ENCODE data around the gene GNB1. TPM values are rescaled to one million over a fixed set of nuclear protein-coding genes. Genes with fewer than 3 reads are reported as not detected.
A peak's percentile ranks its signal among the peaks of the same experiment; 100 is the strongest.

Gene GNB1
- total and polyA plus RNA-seq, 2 experiments from 2014 or later, result 85.5 to 196 TPM

GRCh38 chr1:1832820-1833219 is 58.1 kb downstream of the GNB1 start:
- no peak for TF ChIP-seq CTCF (IDR thresholded peaks at IDR 0.05; ENCODE audit: low read depth, low read length)
- Histone ChIP-seq H3K4me3 (no peak overlapping the region), H3K9me3 (ENCODE audit: low read depth) (no peaks in the 10 kb centered on the region), H3K36me3 (peaks cover 3% of the 10 kb centered on the region), H3K27ac (peak overlapping the region; percentile 57), H3K27me3 (no peaks in the 10 kb centered on the region), H3K4me1 (ENCODE audit: low read depth) (peaks cover 5% of the 10 kb centered on the region)
- no peak for DNase-seq (ENCODE audit: low read depth in 1 of 2, low spot score in 1 of 2)

- Histone ChIP-seq H3K36me3 (peaks cover 3% of the 10 kb centered on the region), H3K27me3 (no peaks in the 10 kb centered on the region), H3K4me1 (ENCODE audit: low read depth) (peaks cover 10% of the 10 kb centered on the region), H3K9me3 (ENCODE audit: low read depth) (no peaks in the 10 kb centered on the region), H3K27ac (peak overlapping the region; percentile 57), H3K4me3 (no peak overlapping the region)
- TF ChIP-seq CTCF (IDR thresholded peaks at IDR 0.05; ENCODE audit: low read depth, low read length), result no peak
- no peak for DNase-seq (ENCODE audit: low read depth in 1 of 2, low spot score in 1 of 2)
Observed at GRCh38 chr1:1832166-1832565, 58.7 kb downstream of the GNB1 start.

- Histone ChIP-seq H3K27ac (peak overlapping the region; percentile 68), H3K9me3 (ENCODE audit: low read depth) (no peaks in the 10 kb centered on the region), H3K27me3 (no peaks in the 10 kb centered on the region), H3K4me1 (ENCODE audit: low read depth) (peaks cover 9% of the 10 kb centered on the region), H3K36me3 (peaks cover 22% of the 10 kb centered on the region), H3K4me3 (no peak overlapping the region)
- TF ChIP-seq CTCF (IDR thresholded peaks at IDR 0.05; ENCODE audit: low read depth, low read length), result no peak
- DNase-seq (ENCODE audit: low read depth in 1 of 2, low spot score in 1 of 2), result no peak
Observed at GRCh38 chr1:1827089-1827848, 63.6 kb downstream of the GNB1 start.

- no peaks in the 10 kb centered on the region for H3K9me3 ChIP-seq (ENCODE audit: low read depth)
- H3K27ac ChIP-seq, result peak overlapping the region; percentile 68
- no peak overlapping the region for H3K4me3 ChIP-seq
- peaks cover 22% of the 10 kb centered on the region for H3K36me3 ChIP-seq
- TF ChIP-seq CTCF (IDR thresholded peaks at IDR 0.05; ENCODE audit: low read depth, low read length), result no peak
- DNase-seq (ENCODE audit: low read depth in 1 of 2, low spot score in 1 of 2), result no peak
- peaks cover 9% of the 10 kb centered on the region for H3K4me1 ChIP-seq (ENCODE audit: low read depth)
- no peaks in the 10 kb centered on the region for H3K27me3 ChIP-seq
Observed at GRCh38 chr1:1826356-1827088, 64.4 kb downstream of the GNB1 start.

- DNase-seq (ENCODE audit: low read depth in 1 of 2, low spot score in 1 of 2), result no peak
- H3K4me1 ChIP-seq (ENCODE audit: low read depth), result peaks cover 9% of the 10 kb centered on the region
- H3K27ac ChIP-seq, result no peak overlapping the region
- TF ChIP-seq CTCF (IDR thresholded peaks at IDR 0.05; ENCODE audit: low read depth, low read length), result no peak
- H3K27me3 ChIP-seq, result no peaks in the 10 kb centered on the region
- H3K4me3 ChIP-seq, result no peak overlapping the region
- no peaks in the 10 kb centered on the region for H3K9me3 ChIP-seq (ENCODE audit: low read depth)
- peaks cover 27% of the 10 kb centered on the region for H3K36me3 ChIP-seq
Observed at GRCh38 chr1:1825217-1825616, 65.7 kb downstream of the GNB1 start.

All from cardiac muscle cell (in vitro differentiated cells and primary cell).